GM08714 (cell line): ENCODE results near the gene DAPK2.

Experiments used
- H3K4me3 ChIP-seq: fragments of 200-500 bp; sonication (Bioruptor generic); 2 replicates; pipeline ENCODE4 v1.5.1; 2014; ENCODE audit warnings: mild to moderate bottlenecking, low read length, inconsistent platforms
- ZNF274 ChIP-seq: IDR thresholded peaks from 2 replicates; pipeline ENCODE4 v1.6.1; 2012; ENCODE audit warnings: mild to moderate bottlenecking, low read depth, low read length

DAPK2 gene

GRCh38 chr15:63896336-63897115, 149.8 kb downstream of the DAPK2 start:
- no peak overlapping the region for H3K4me3 ChIP-seq
- TF ChIP-seq ZNF274: no peak

GRCh38 chr15:63895787-63896218, 150.5 kb downstream of the DAPK2 start:
- H3K4me3 ChIP-seq: no peak overlapping the region
- no peak for TF ChIP-seq ZNF274

- no peak for TF ChIP-seq ZNF274
These were observed 151.1 kb downstream of the DAPK2 start for GRCh38 chr15:63895194-63895593.

DNA sequence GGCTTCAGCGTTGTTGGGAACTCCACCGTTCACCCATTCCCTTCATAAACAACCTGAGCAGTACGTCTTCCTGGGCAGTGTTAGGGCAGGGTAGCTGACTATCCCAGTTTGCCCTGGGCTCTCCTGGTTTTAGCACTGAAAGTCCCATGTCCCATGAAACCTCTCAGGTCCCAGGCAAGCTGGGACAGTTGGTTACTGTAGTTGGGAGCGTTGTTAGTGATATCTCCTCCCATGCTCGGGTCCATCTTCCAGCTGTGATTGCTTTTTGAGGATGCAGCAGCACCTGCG, 151.7 kb downstream of the DAPK2 start:
- no peak overlapping the region for H3K4me3 ChIP-seq
- TF ChIP-seq ZNF274: no peak

More at GRCh38 chr15:63895194-63895593, 151.1 kb downstream of the DAPK2 start:
- no peak overlapping the region for H3K4me3 ChIP-seq

GRCh38 chr15:63893866-63894661, 152.2 kb downstream of the DAPK2 start:
- no peak overlapping the region for H3K4me3 ChIP-seq
- TF ChIP-seq ZNF274: no peak

DNA sequence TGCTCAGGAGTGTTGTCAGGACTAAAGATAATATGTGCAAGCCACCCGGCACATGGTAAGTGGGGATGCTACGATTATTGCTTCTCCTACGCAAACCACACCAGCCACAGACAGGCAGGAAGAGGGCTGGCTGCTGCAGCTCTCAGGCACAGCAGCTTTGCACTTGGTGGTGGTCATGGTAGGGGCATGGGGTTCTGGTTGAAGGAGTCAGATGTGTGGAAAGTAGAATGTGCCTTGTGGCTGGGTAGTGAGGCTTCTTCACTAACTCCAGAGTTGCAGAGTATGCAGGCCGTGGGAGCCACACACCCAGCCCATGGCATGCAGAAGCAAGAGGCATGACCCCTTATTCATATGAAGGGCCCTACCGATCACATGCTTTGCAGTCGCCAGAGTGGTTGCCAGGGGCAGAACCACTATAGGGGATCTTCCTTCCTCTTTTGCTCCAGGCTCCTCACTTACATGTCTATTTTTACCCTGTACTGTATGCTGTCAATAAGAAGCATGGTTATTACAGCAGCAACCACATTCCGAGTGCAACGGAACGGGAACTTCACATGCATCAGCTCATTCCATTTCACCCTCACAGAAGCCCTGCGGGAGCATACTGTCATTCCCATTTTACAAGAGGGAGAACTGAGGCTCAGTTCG, 153.4 kb downstream of the DAPK2 start:
- no peak overlapping the region; the same call in 1 of the 2 replicates for H3K4me3 ChIP-seq
- no peak for TF ChIP-seq ZNF274

DNA sequence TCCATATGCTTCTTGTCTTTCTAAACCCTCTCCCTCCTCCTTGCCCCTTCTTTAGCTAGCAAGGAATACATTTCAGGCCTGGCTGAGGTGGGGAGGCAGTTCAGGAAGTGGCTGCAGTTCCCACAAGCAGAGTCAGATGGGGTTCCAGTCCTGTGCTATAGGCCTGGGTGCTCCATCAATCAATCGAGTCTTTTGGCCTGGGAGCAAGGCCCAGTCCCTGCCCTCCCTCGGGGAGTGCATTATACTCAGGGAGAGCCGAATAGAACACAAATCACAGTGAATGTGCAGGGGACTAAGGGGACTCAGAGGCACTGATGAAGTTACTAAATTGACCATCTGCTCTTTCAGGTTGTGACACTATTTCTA, 154.5 kb downstream of the DAPK2 start:
- TF ChIP-seq ZNF274: no peak

GRCh38 chr15:63891079-63891767, 155.1 kb downstream of the DAPK2 start:
- H3K4me3 ChIP-seq: no peak overlapping the region
- no peak for TF ChIP-seq ZNF274

More for the DNA sequence above, 154.5 kb downstream of the DAPK2 start:
- no peak overlapping the region for H3K4me3 ChIP-seq

GRCh38 chr15:63890617-63891016, 155.7 kb downstream of the DAPK2 start:
- no peak overlapping the region for H3K4me3 ChIP-seq
- TF ChIP-seq ZNF274: no peak

DNA sequence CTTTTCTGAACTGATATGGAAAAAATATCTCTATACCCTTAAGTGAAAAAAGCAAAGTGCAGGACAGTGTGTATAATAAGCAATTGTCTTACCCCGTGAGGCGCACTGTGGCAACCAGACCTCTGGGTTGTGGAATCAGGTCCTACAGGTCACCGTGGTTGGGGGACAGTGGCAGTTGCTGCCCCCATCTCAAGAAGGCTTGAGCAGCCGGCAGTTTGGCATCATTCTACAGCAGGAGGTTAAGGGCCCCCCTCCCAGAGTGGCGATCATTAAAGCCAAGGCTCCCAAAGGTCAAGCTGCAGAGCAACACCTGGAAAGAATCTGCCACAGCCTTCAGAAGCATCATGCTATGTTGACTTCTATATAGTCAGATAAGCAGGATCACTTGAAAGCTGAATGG, 156.5 kb downstream of the DAPK2 start:
- TF ChIP-seq ZNF274: no peak
- H3K4me3 ChIP-seq: no peak overlapping the region

- H3K4me3 ChIP-seq: no peak overlapping the region
- TF ChIP-seq ZNF274: no peak
These were observed 157.5 kb downstream of the DAPK2 start for GRCh38 chr15:63888823-63889222.

GRCh38 chr15:63888146-63888545, 158.1 kb downstream of the DAPK2 start:
- H3K4me3 ChIP-seq: no peak overlapping the region
- TF ChIP-seq ZNF274: no peak

DNA sequence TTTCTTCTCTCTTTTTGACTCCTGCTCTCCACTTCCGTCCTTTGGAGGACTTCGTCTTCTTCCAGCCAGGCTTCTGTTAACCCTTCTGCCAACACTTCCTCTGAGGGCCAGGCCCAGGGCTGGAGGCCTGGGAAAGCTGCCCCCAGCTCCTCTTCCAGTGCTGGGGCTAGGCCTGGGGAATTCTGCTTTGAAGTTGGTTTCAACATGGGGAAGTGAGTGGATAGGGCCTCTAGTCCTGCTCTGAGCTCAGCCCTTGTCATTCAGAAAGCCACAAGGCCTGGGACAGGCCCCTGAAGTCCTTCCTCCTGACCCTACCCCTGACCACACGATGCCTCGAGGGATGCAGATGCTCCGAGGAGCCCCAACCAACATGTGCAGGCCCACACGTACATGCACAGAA, 158.7 kb downstream of the DAPK2 start:
- H3K4me3 ChIP-seq: no peak overlapping the region
- TF ChIP-seq ZNF274: no peak

GRCh38 chr15:63884953-63885352, 161.3 kb downstream of the DAPK2 start:
- no peak for TF ChIP-seq ZNF274

More at GRCh38 chr15:63884953-63885352, 161.3 kb downstream of the DAPK2 start:
- no peak overlapping the region for H3K4me3 ChIP-seq
